Activated CD8-positive, alpha-beta T cell treated with anti-CD3 and anti-CD28 coated beads, Interleukin-2, amount 10 ng/mL, durations not matched to agents 7 days and 5 days (primary cell): ENCODE results near the gene TPP1. TPM values are rescaled to one million over a fixed set of nuclear protein-coding genes. Genes with fewer than 3 reads are reported as not detected.

Experiments
- ATAC-seq: fragments of 150-1000 bp; cut with Tn5 transposase; one replicate; pipeline ENCODE4 v1.10.0; 2021; ENCODE audit warnings: moderate library complexity
- CTCF ChIA-PET: fragments of 350-600 bp; sonication (Branson Sonifier 250); formaldehyde crosslinking; loops from one replicate; lab custom pipeline; 2021; ENCODE audit warnings: antibody characterized with exemption; lab: Charles Lee
- POLR2A ChIA-PET: fragments of 350-600 bp; sonication (Branson Sonifier 250); formaldehyde crosslinking; loops from one replicate; lab custom pipeline; 2021; ENCODE audit warnings: antibody characterized with exemption; lab: Charles Lee
- DNase-seq: peaks from one replicate; pipeline ENCODE4 v3.0.0-alpha.2; 2020
- H3K27ac Mint-ChIP-seq: one replicate; pipeline ENCODE4 v1.8.0; 2021; ENCODE audit warnings: mild to moderate bottlenecking, mixed read lengths
- H3K27me3 Mint-ChIP-seq: one replicate; pipeline ENCODE4 v1.8.0; 2021; ENCODE audit warnings: low read depth, mixed read lengths
- H3K36me3 Mint-ChIP-seq: one replicate; pipeline ENCODE4 v1.8.0; 2021; ENCODE audit warnings: low read depth, mixed read lengths
- H3K4me1 Mint-ChIP-seq: one replicate; pipeline ENCODE4 v1.8.0; 2021; ENCODE audit warnings: low read depth, mixed read lengths
- H3K4me3 Mint-ChIP-seq: one replicate; pipeline ENCODE4 v1.8.0; 2021; ENCODE audit warnings: mild to moderate bottlenecking, mixed read lengths
- H3K9me3 Mint-ChIP-seq: one replicate; pipeline ENCODE4 v1.8.0; 2022; ENCODE audit warnings: mixed read lengths; ENCODE audit not compliant: insufficient read depth
- total RNA-seq, 2 experiments: library from RNA; stranded (reverse); gene quantifications; one replicate each; pipeline ENCODE4 v1.2.3, GENCODE V29; 2021

TPP1 gene
- total RNA-seq, 2 experiments from 2014 or later: 74.1 to 78.9 TPM

DNA sequence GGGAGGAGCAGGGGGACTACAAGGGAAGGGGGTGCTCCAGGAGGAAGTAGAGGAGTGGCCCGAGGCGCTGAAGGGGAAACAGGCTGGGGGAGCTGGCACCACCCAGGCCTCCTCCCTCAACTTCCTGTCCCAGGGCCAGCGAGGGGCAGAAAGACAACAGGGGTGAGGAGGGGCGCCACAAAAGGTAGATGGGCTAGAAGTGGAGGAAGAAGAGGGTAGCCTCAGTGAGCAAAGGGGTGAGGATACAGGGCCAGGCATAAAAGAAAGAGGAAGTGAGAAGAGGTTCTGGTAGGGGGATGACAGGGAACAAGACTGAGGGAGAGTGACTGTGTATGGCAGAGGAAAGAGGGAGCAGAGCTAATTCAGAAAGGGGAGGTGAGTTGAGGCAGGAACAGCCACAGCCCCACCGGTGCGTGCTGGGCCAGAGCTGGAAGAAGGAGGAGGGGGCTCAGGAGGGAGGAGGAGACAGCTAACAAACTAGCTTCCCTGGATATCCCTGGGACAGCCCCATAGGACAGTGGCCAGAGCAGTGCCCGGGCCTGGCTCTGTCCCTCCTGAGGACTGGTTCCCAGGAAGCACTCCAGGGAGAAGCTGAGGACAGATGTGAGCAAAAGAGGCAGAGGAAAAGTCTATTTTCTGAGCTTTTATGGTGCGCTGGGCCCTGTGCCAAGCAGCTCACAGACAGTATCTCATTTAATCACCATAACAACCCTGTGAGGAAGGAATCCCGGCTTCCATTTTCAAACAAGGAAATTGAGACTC lies 27.9 kb upstream of the TPP1 start:
- no peaks in the 10 kb centered on the region for H3K27me3 Mint-ChIP-seq
- DNase-seq (peak; percentile 42), ATAC-seq (peak; percentile 75)
- no peaks in the 10 kb centered on the region for H3K4me1 Mint-ChIP-seq
- POLR2A ChIA-PET: interaction anchor here (0.7 to 1.5 kb wide), 4 partner anchors 18 to 690 kb away, joined by 3 to 10 read pairs (median 3); partner anchors contain the start of gene TPP1
- no peak overlapping the region for H3K27ac Mint-ChIP-seq
- H3K36me3 Mint-ChIP-seq: no peaks in the 10 kb centered on the region
- no peaks in the 10 kb centered on the region for H3K9me3 Mint-ChIP-seq
- CTCF ChIA-PET: interaction anchor here (0.7 to 4.8 kb wide), 8 partner anchors 12 to 116 kb away, joined by 3 to 22 read pairs (median 4); partner anchors contain the start of genes MRPL17 and TPP1
- no peak overlapping the region for H3K4me3 Mint-ChIP-seq

DNA sequence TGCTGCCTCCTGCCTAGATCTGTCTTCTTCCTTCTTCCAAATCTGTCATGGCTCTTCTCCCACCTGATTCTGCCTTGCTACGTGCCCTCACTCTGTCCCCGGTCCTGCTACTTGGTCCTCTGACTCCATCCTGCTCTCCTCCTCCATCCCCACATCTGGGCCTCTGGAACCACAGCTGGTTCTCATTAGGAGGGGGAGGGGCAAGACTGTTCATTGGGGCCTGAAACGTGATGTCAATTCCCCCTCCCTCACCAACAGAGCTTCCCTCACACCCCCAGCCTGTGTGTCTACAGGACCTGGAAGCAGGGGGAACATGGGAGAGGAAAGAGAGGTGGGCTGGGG lies 27.3 kb upstream of the TPP1 start:
- DNase-seq (no peak), ATAC-seq (no peak)
- Mint-ChIP-seq H3K36me3 (no peaks in the 10 kb centered on the region), H3K4me3 (no peak overlapping the region), H3K4me1 (no peaks in the 10 kb centered on the region), H3K27ac (no peak overlapping the region), H3K9me3 (no peaks in the 10 kb centered on the region), H3K27me3 (no peaks in the 10 kb centered on the region)
- ChIA-PET CTCF (interaction anchor here (1.0 to 4.8 kb wide), 6 partner anchors 12 to 116 kb away, joined by 3 to 22 read pairs (median 8); partner anchors contain the start of genes MRPL17 and TPP1), POLR2A (interaction anchor here (0.7 to 1.5 kb wide), 4 partner anchors 18 to 690 kb away, joined by 3 to 10 read pairs (median 3); partner anchors contain the start of gene TPP1)

DNA sequence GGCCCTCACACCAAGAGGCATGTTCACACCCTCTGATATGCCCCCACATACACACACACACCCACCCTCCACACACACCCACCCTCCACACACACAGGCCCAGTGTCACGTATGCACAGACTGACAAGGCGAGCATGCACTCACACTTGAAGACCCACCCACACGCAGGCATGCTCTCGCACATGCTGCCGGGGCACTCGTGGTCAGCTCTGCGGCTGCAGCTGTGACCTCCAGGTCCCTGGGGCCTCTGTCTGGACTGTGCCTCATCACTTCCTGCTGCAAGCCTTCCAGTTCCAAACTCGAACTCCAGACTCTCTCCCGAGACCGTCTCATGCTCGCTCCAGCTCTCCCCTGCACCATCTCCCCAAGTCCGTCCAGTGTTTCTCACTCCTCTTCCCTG lies 26.8 kb upstream of the TPP1 start:
- Mint-ChIP-seq H3K27me3 (no peaks in the 10 kb centered on the region), H3K27ac (no peak overlapping the region), H3K36me3 (no peaks in the 10 kb centered on the region), H3K9me3 (no peaks in the 10 kb centered on the region), H3K4me1 (no peaks in the 10 kb centered on the region), H3K4me3 (no peak overlapping the region)
- CTCF ChIA-PET: interaction anchor here (1.0 to 4.8 kb wide), 5 partner anchors 13 to 115 kb away, joined by 3 to 22 read pairs (median 11); partner anchors contain the start of genes MRPL17 and TPP1
- DNase-seq (no peak), ATAC-seq (no peak)
- POLR2A ChIA-PET: interaction anchor here (0.7 to 1.5 kb wide), 2 partner anchors 17 to 689 kb away, joined by 3 read pairs; no protein-coding TSS in a partner anchor

DNA sequence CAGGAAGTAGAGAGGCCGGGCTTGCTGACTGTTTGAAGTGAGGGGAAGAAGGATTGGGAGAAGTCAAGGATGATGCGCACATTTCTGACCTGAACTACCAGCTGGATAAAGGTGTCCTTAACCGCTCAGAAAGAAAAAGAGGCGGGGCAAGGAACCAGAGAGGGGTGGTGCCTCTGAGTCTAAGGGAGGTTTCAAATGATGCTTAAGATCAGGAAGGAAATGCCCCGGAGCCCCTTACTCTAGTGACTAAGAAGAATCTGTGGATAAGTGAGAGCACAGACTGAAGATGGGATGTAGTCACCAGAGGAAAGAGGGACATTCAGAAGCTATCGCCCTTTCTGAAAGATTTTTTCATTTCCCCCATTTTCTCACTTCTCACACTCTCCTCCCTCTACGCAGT lies 23.7 kb upstream of the TPP1 start:
- ATAC-seq: no peak
- no peaks in the 10 kb centered on the region for H3K27me3 Mint-ChIP-seq

DNA sequence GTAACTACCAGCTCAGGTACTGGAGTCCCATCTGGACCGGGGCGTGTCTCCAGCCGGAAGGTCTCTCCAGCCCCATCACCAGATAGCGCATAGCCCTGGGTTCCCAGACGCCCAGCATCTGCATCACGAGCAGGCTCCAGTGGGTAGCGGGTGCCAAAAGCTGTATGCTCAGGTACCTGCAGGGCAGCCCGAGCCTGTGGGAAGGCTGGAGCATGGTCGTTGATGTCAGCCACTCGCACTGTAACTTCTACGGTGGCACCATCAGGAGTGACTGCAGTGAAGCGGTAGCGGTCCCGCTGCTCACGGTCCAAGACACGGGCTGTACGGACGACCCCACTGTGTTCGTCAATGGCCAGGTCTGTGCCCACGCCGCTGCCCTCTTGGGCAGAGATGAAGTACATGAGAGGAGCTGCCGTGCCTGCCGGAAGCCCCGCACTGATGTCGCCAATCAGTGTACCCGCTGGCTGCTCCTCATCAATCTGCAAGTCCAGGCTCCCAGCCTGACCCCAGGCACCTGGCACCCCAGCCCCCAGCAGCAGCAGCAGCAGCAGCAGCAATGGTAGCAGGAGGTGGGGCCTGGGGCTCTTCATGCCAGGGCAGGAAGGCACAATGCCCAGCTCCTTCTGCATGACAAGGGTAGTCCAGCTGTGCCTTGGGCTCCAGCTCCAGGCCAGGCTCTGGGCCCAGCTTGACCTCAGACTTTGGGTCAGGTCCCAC lies 21.9 kb upstream of the TPP1 start:
- H3K27me3 Mint-ChIP-seq: no peaks in the 10 kb centered on the region
- H3K4me1 Mint-ChIP-seq: peaks cover 6% of the 10 kb centered on the region
- H3K36me3 Mint-ChIP-seq: no peaks in the 10 kb centered on the region
- ChIA-PET CTCF (no interaction called here), POLR2A (no interaction called here)
- H3K4me3 Mint-ChIP-seq: no peak overlapping the region
- ATAC-seq (no peak), DNase-seq (no peak)
- no peaks in the 10 kb centered on the region for H3K9me3 Mint-ChIP-seq
- H3K27ac Mint-ChIP-seq: no peak overlapping the region

More for the DNA sequence above, 23.7 kb upstream of the TPP1 start:
- Mint-ChIP-seq H3K27ac (no peak overlapping the region), H3K9me3 (no peaks in the 10 kb centered on the region), H3K36me3 (no peaks in the 10 kb centered on the region), H3K4me3 (no peak overlapping the region), H3K4me1 (peaks cover 6% of the 10 kb centered on the region)
- ChIA-PET CTCF (interaction anchor here (1.7 kb wide), 1 partner anchor 41 kb away, joined by 7 read pairs; the partner anchor contains the start of gene MRPL17), POLR2A (no interaction called here)
- DNase-seq: no peak

DNA sequence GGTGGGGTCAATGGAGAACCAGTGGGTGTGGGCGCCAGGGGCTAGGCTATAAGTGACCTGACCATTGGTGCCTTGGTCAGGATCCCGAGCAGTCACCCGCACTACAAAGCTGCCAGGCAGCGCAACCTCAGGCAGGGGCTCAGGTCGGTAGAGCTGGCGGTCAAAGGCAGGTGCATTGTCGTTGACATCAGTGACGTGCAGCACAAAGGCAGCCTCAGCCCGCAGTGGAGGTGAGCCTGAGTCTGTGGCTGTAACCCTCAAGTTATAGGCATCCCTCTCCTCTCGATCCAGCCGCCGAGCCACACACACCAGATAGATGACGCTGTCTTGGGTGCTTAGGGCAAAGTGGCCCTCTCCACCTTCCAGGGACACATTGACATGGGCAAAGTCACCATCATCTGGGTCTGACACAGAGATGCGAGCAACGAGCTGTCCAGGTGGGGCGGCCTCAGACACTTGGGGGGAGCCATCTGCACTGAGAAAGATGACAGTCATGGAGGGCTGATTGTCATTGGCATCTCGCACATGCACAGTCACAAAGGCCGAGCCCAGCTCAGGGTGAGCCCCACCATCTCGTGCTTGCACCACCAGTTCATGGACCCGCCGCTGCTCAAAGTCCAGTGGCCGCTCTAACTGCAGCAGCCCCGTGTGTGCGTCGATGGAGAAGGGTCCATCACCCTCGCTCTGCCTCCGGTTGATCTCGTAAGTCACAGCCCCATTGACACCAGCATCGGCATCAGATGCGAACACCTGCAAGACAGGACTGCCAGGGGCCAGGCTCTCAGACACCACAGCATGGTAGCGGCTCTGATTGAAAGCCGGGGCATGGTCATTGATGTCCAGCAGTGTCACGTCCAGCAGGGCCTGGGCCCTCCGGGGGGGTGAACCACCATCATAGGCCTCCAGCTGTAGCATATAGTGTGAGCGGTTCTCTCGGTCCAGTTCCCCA lies 21.1 kb upstream of the TPP1 start:
- CTCF ChIA-PET: no interaction called here
- Mint-ChIP-seq H3K4me3 (no peak overlapping the region), H3K36me3 (no peaks in the 10 kb centered on the region), H3K4me1 (peaks cover 6% of the 10 kb centered on the region), H3K27me3 (no peaks in the 10 kb centered on the region), H3K9me3 (no peaks in the 10 kb centered on the region), H3K27ac (no peak overlapping the region)
- POLR2A ChIA-PET: no interaction called here
- ATAC-seq (no peak), DNase-seq (no peak)

DNA sequence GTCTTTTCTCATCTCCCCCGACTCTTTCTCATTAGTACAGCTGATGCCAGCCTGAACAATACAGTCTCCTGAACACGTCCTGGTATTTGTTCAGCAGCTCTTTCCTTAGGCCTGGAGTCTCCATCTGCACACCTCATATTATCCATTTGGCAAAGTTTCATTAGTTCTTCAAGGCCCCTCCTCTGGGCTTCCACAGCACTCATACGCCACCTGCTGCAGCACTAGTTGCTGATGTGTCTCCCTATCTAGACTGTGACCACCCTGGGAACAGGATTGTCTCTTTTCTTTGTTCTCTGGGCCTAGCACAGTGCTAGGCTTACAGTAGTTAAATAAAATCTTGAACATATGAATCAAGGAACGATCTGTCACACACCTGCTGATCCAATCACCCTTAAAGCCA lies 19.2 kb upstream of the TPP1 start:
- no peak overlapping the region for H3K27ac Mint-ChIP-seq
- ATAC-seq (no peak), DNase-seq (no peak)
- ChIA-PET CTCF (no interaction called here), POLR2A (no interaction called here)
- H3K4me1 Mint-ChIP-seq: peaks cover 6% of the 10 kb centered on the region
- no peaks in the 10 kb centered on the region for H3K9me3 Mint-ChIP-seq
- H3K36me3 Mint-ChIP-seq: no peaks in the 10 kb centered on the region
- H3K27me3 Mint-ChIP-seq: no peaks in the 10 kb centered on the region
- H3K4me3 Mint-ChIP-seq: no peak overlapping the region

DNA sequence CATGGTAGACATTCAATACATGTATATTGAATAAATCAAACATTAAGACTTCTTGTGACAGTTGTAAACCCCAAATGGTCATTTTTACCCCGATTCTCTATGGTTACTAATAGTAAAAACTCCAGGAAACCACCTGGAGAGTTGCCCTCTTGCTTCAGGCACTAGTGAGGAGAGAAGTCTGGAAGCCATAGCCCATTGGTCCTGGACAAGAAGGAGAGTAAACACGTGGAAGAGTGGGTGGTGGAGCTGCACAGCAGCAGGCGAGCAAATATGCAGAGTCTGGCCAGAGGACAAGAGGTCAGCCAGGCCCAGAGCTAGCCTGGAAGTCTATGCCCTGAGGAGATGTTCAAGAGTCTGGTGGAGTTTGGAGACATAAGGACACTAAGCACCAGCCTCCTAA lies 18.6 kb upstream of the TPP1 start:
- CTCF ChIA-PET: interaction anchor here (1.1 kb wide), 1 partner anchor 46 kb away, joined by 3 read pairs; the partner anchor contains the start of gene MRPL17
- DNase-seq (no peak), ATAC-seq (no peak)
- no peaks in the 10 kb centered on the region for H3K36me3 Mint-ChIP-seq
- no peak overlapping the region for H3K4me3 Mint-ChIP-seq
- H3K27ac Mint-ChIP-seq: no peak overlapping the region
- POLR2A ChIA-PET: interaction anchor here (0.9 to 1.2 kb wide), 2 partner anchors 9 to 25 kb away, joined by 3 read pairs; no protein-coding TSS in a partner anchor
- H3K4me1 Mint-ChIP-seq: peaks cover 6% of the 10 kb centered on the region
- no peaks in the 10 kb centered on the region for H3K27me3 Mint-ChIP-seq
- no peaks in the 10 kb centered on the region for H3K9me3 Mint-ChIP-seq

DNA sequence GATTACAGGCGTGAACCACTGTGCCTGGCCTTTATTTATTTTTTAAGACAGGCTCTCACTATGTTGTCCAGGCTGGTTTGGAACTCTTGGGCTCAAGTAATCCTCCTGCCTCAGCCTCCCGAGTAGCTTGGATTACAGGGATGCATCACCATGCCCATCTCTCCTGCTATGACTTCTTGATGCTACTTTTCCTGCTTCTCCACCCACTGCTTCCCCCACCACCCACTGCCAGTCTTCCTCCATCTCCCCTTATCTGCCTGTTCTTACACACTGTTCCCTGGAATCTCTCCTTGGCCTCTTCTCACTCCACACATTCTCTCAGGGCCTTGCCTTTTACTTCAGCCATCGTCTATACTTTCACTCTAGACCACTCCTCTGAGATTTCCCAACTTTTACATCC lies 17.3 kb upstream of the TPP1 start:
- no peak for ATAC-seq
- no peak for DNase-seq
- H3K4me3 Mint-ChIP-seq: no peak overlapping the region
- no peaks in the 10 kb centered on the region for H3K27me3 Mint-ChIP-seq
- ChIA-PET CTCF (interaction anchor here (0.6 to 1.1 kb wide), 2 partner anchors 17 to 47 kb away, joined by 3 read pairs; partner anchors contain the start of gene MRPL17), POLR2A (interaction anchor here (2.5 kb wide), 1 partner anchor 18 kb away, joined by 6 read pairs; the partner anchor contains the start of gene TPP1)
- no peak overlapping the region for H3K27ac Mint-ChIP-seq
- H3K36me3 Mint-ChIP-seq: no peaks in the 10 kb centered on the region
- H3K9me3 Mint-ChIP-seq: no peaks in the 10 kb centered on the region
- peaks cover 14% of the 10 kb centered on the region for H3K4me1 Mint-ChIP-seq

DNA sequence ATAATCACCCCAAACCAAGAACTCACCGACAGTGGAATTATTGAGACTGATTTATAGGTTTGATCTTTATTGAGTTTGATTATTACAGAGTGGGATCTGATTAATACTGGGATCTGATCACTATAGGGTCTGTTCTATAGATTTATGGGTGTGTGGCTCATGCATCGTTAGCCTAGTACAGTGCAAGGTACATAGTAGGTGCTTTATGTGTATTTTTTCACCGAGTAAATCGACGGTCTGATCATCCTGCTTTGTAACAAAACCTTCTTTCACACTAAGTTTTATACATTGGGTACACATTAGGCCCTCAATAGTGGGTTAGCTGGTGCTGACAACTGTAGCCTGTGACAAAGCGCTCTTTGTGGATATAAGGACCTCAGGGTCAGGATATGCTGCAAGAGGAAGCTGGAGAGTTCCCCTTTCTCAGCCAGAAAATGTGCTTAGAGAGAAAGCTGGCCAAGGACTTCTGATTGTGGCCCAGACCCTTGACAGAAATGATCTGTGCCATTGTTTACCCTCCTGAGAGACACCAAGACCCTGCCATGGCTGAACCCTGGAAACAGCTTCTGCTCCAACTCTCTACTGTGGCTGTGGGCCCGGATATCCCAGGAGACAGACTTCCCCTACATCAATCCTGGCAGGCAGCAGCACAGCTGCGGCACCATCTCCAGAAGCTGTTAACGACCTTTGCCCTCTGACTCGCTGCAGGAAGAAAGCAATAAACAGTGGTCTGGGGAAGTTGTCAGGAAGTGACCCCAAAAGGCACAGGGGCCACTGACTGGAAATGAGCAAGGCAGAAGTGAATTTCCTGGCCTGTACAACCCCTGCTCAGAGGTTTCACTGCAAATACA lies 16.1 kb upstream of the TPP1 start:
- ChIA-PET CTCF (interaction anchor here (0.7 to 1.7 kb wide), 7 partner anchors 8 to 39 kb away, joined by 3 to 4 read pairs (median 4); partner anchors contain the start of genes TAF10 and TPP1), POLR2A (interaction anchor here (0.7 to 2.5 kb wide), 4 partner anchors 13 to 24 kb away, joined by 3 to 6 read pairs (median 4); partner anchors contain the start of gene TPP1)
- Mint-ChIP-seq H3K4me1 (peaks cover 15% of the 10 kb centered on the region), H3K27ac (no peak overlapping the region), H3K36me3 (no peaks in the 10 kb centered on the region), H3K9me3 (no peaks in the 10 kb centered on the region), H3K4me3 (no peak overlapping the region), H3K27me3 (no peaks in the 10 kb centered on the region)
- ATAC-seq (no peak), DNase-seq (no peak)
